ENCODE results near the gene IL13RA1. TPM values are rescaled to one million over a fixed set of nuclear protein-coding genes. Genes with fewer than 3 reads are reported as not detected.
"Not testable (repeated sequence)": the region's sequence is repeated elsewhere in the genome, so short reads cannot be mapped to it uniquely, and the experiment has no call there.

IL13RA1 gene
- total and polyA plus RNA-seq, 12 donors, result 8.6 to 38.4 (median 13.1) TPM

DNA sequence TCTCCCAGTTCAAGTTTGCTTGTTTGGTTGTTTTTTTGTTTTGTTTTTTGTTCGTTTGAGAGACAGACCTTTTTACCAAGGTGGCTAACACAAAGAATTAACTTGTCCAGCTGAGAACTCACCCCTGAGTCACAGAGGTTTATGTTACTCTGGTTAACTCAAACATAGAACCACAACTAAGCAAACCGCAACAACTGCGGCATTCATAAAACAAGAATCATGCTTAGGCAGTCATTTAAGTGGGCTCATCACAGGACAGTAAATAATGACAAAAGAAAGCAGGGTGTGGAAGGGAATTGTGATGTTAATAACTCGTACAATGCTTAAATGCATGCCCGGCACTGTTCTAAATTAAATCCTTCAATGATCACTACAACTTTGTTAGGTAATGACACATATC is 24.7 kb upstream of the IL13RA1 start:
- no peaks in the 10 kb centered on the region for H3K4me1 ChIP-seq
- H3K27me3 ChIP-seq, result no peaks in the 10 kb centered on the region
- no peak overlapping the region for H3K4me3 ChIP-seq
- no peak for ATAC-seq
- H3K9me3 ChIP-seq, result no peaks in the 10 kb centered on the region
- no peak for DNase-seq
- H3K27ac ChIP-seq, result no peak overlapping the region
- WGBS, 2 donors, result 90 to 96% methylated on average over 5 of the region's 5 CpGs
- intact Hi-C loops (cut with DNase I), result no loop called here
- no peaks in the 10 kb centered on the region for H3K36me3 ChIP-seq
- TF ChIP-seq, protein P1, sequence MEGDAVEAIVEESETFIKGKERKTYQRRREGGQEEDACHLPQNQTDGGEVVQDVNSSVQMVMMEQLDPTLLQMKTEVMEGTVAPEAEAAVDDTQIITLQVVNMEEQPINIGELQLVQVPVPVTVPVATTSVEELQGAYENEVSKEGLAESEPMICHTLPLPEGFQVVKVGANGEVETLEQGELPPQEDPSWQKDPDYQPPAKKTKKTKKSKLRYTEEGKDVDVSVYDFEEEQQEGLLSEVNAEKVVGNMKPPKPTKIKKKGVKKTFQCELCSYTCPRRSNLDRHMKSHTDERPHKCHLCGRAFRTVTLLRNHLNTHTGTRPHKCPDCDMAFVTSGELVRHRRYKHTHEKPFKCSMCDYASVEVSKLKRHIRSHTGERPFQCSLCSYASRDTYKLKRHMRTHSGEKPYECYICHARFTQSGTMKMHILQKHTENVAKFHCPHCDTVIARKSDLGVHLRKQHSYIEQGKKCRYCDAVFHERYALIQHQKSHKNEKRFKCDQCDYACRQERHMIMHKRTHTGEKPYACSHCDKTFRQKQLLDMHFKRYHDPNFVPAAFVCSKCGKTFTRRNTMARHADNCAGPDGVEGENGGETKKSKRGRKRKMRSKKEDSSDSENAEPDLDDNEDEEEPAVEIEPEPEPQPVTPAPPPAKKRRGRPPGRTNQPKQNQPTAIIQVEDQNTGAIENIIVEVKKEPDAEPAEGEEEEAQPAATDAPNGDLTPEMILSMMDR (IDR thresholded peaks at IDR 0.05), result no peak

DNA sequence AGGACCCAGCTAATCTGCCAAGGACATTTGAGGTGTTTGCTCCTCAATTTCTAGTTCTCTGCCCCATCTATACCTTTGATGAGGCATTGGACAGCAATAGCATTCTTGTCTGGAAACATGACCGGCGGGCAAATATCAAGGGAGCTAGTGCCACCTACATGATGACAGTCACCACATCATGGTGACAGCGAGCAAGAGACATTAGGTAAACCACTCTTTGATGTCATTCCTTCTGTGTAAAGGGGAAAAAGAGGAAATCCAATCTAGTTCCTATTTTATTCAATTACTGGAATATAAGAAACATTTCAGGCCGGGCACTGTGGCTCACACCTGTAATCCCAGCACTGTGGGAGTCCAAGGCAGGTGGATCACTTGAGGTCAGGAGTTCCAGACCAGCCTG is 20.7 kb upstream of the IL13RA1 start:
- TF ChIP-seq, protein P1 (IDR thresholded peaks at IDR 0.05), result no peak
- Histone ChIP-seq H3K9me3 (no peaks in the 10 kb centered on the region), H3K36me3 (no peaks in the 10 kb centered on the region), H3K4me1 (no peaks in the 10 kb centered on the region), H3K27ac (no peak overlapping the region), H3K27me3 (no peaks in the 10 kb centered on the region), H3K4me3 (no peak overlapping the region)
- DNase-seq, result no peak
- 84 to 92% methylated on average over 4 of the region's 4 CpGs for WGBS, 2 donors
- intact Hi-C loops (cut with DNase I), result no loop called here
- no peak for ATAC-seq

DNA sequence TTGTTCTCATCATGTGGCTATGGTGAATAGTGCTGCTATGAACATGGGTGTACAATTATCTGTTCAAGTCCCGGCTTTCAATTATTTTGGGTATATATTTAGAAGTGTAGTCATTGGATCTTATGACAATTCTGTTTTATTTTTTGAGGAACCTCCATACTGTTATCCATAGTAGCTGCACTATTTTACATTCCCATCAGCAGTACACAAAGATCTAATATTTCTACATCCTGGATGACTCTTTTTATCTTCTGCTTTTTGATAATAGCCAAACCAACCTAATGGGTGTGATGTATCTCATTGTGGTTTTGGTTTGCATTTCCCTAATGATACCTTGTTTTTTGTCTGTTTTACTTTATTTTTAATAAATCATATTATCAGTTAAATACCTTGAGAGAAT is 12.9 kb upstream of the IL13RA1 start:
- Histone ChIP-seq H3K4me1 (no peaks in the 10 kb centered on the region), H3K4me3 (no peak overlapping the region), H3K27me3 (no peaks in the 10 kb centered on the region), H3K9me3 (no peaks in the 10 kb centered on the region), H3K36me3 (no peaks in the 10 kb centered on the region), H3K27ac (no peak overlapping the region)
- TF ChIP-seq, protein P1 (IDR thresholded peaks at IDR 0.05), result no peak
- DNase-seq (no peak), ATAC-seq (no peak)
- intact Hi-C loops (cut with DNase I), result no loop called here
- WGBS, 2 donors, result 84 to 88% methylated on average over 1 of the region's 1 CpG

DNA sequence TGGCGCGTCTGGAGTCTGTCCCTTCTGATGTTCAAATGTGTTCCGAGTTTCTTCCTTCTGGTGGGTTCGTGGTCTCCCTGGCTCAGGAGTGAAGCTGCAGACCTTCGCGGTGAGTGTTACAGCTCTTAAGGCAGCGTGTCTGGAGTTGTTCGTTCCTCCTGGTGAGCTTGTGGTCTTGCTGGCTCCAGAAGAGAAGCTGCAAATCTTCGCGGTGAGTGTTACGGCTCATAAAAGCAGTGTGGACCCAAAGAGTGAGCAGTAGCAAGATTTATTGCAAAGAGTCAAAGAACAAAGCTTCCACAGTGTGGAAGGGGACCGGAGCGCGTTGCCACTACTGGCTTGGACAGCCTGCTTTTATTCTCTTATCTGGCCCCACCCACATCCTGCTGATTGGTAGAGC is 11.5 kb upstream of the IL13RA1 start:
- intact Hi-C loops (cut with DNase I); H3K27ac ChIP-seq; H3K27me3 ChIP-seq; ATAC-seq; H3K4me3 ChIP-seq; DNase-seq; H3K4me1 ChIP-seq; H3K9me3 ChIP-seq; H3K36me3 ChIP-seq: not testable (repeated sequence)
- 85 to 90% methylated on average over 14 of the region's 14 CpGs for WGBS, 2 donors

DNA sequence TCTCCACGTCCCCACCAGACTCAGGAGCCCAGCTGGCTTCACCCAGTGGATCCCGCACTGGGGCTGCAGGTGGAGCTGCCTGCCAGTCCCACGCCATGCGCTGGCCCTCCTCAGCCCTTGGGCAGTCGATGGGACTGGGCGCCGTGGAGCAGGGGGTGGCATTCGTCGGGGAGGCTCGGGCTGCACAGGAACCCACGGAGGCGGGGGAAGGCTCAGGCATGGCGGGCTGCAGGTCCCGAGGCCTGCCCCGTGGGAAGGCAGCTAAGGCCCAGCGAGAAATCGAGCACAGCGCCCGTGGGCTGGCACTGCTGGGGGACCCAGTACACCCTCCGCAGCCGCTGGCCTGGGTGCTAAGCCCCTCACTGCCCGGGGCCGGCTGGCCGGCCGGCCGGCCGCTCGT is 10.6 kb upstream of the IL13RA1 start:
- H3K36me3 ChIP-seq; ATAC-seq; intact Hi-C loops (cut with DNase I); H3K4me1 ChIP-seq; H3K9me3 ChIP-seq; H3K27me3 ChIP-seq; H3K4me3 ChIP-seq; DNase-seq: not testable (repeated sequence)
- H3K27ac ChIP-seq, result peak overlapping the region in 1 of 10 donors; percentile 74
- WGBS, 2 donors, result 95 to 97% methylated on average over 14 to 28 of the region's 28 CpGs
